DOHH2 (cell line): ENCODE data around the gene LTO1.

Experiments
- H3F3A ChIP-seq: fragments of 200-600 bp; sonication (generic), shearing (Covaris generic); 2 replicates; pipeline ENCODE4 v1.6.0; 2016; ENCODE audit warnings: antibody characterized with exemption, mild to moderate bottlenecking; ENCODE audit not compliant: control insufficient read depth, insufficient read depth
- H3K27ac ChIP-seq: fragments of 200-600 bp; sonication (generic); 2 replicates; pipeline ENCODE4 v1.5.1; 2014; ENCODE audit warnings: low read depth, mild to moderate bottlenecking, low read length, moderate library complexity
- H3K27me3 ChIP-seq: fragments of 200-600 bp; sonication (generic); 2 replicates; pipeline ENCODE4 v1.6.1; 2014; ENCODE audit warnings: mild to moderate bottlenecking, low read length, mixed read lengths; ENCODE audit not compliant: control insufficient read depth
- H3K36me3 ChIP-seq: fragments of 200-600 bp; sonication (generic); 2 replicates; pipeline ENCODE4 v1.6.1; 2014; ENCODE audit warnings: mild to moderate bottlenecking, low read length, moderate library complexity, mixed read lengths; ENCODE audit not compliant: control insufficient read depth
- H3K4me1 ChIP-seq: fragments of 200-600 bp; sonication (generic); 2 replicates; pipeline ENCODE4 v1.6.1; 2014; ENCODE audit warnings: mild to moderate bottlenecking, low read length, mixed read lengths; ENCODE audit not compliant: control insufficient read depth
- H3K4me2 ChIP-seq: fragments of 200-600 bp; sonication (generic); 2 replicates; pipeline ENCODE4 v1.6.0; 2014; ENCODE audit warnings: mild to moderate bottlenecking, low read length, moderate library complexity
- H3K4me3 ChIP-seq: fragments of 200-600 bp; sonication (generic); 2 replicates; pipeline ENCODE4 v1.5.1; 2014; ENCODE audit warnings: mild to moderate bottlenecking, low read length, mixed read lengths
- H3K79me2 ChIP-seq: fragments of 200-600 bp; sonication (generic); 2 replicates; pipeline ENCODE4 v1.6.1; 2014; ENCODE audit warnings: mild to moderate bottlenecking, low read length, mixed read lengths; ENCODE audit not compliant: control insufficient read depth
- H3K9me2 ChIP-seq: fragments of 200-600 bp; sonication (generic); replicated peaks from 2 replicates; pipeline ENCODE4 v1.6.1; 2014; ENCODE audit warnings: mild to moderate bottlenecking, low read length, mixed read lengths; ENCODE audit not compliant: control insufficient read depth
- H3K9me3 ChIP-seq: fragments of 200-600 bp; sonication (generic); 2 replicates; pipeline ENCODE4 v1.6.1; 2014; ENCODE audit warnings: antibody characterized with exemption, low read length, mixed read lengths; ENCODE audit not compliant: control insufficient read depth, insufficient read depth
- H4K20me1 ChIP-seq: fragments of 200-600 bp; sonication (generic); 2 replicates; pipeline ENCODE4 v1.6.0; 2014; ENCODE audit warnings: low read depth, mild to moderate bottlenecking, antibody characterized with exemption, low read length, moderate library complexity; ENCODE audit not compliant: control insufficient read depth, insufficient read depth
- CTCF ChIP-seq: fragments of 200-600 bp; sonication (generic); IDR thresholded peaks from one replicate; pipeline ENCODE4 v1.5.1; 2014; ENCODE audit warnings: antibody characterized with exemption, mild to moderate bottlenecking, low read depth, low read length; ENCODE audit not compliant: poor library complexity, severe bottlenecking
- EZH2phosphoT487 ChIP-seq: fragments of 200-600 bp; sonication (generic); IDR thresholded peaks from 2 replicates; pipeline ENCODE4 v1.6.1; 2017; ENCODE audit warnings: borderline replicate concordance, mild to moderate bottlenecking, antibody characterized with exemption, low read length, moderate library complexity, mixed read lengths

Gene LTO1

DNA sequence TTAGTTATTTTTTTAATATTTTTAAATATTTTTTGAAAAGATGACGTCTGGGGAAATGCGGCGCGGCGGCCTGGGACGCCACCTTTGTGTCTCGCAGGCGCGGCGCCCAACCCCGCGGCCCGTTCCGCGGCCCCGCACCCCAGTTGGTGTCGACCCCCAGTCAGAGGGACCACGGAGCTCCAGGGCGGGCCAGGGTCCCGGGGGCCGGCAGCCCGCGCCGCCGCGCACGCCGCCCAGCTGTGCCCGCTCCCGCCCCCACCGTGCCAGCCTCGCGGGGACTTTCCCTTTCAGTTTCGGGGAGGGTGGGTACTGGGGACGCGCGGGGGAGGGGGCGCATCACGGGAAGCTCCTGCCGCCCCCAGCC is 32.6 kb downstream of the LTO1 start:
- no peaks in the 10 kb centered on the region for H3F3A ChIP-seq
- peaks cover 44% of the 10 kb centered on the region for H3K27me3 ChIP-seq
- no peaks in the 10 kb centered on the region for H3K79me2 ChIP-seq
- H3K27ac ChIP-seq: no peak overlapping the region
- H3K4me2 ChIP-seq: peak overlapping the region; percentile 50
- H3K9me2 ChIP-seq: no peaks in the 10 kb centered on the region
- TF ChIP-seq EZH2phosphoT487 (no peak), CTCF (no peak)
- H3K36me3 ChIP-seq: no peaks in the 10 kb centered on the region
- H3K9me3 ChIP-seq: no peaks in the 10 kb centered on the region
- H3K4me3 ChIP-seq: peak overlapping the region; percentile 34
- no peaks in the 10 kb centered on the region for H4K20me1 ChIP-seq
- H3K4me1 ChIP-seq: peaks cover 6% of the 10 kb centered on the region

DNA sequence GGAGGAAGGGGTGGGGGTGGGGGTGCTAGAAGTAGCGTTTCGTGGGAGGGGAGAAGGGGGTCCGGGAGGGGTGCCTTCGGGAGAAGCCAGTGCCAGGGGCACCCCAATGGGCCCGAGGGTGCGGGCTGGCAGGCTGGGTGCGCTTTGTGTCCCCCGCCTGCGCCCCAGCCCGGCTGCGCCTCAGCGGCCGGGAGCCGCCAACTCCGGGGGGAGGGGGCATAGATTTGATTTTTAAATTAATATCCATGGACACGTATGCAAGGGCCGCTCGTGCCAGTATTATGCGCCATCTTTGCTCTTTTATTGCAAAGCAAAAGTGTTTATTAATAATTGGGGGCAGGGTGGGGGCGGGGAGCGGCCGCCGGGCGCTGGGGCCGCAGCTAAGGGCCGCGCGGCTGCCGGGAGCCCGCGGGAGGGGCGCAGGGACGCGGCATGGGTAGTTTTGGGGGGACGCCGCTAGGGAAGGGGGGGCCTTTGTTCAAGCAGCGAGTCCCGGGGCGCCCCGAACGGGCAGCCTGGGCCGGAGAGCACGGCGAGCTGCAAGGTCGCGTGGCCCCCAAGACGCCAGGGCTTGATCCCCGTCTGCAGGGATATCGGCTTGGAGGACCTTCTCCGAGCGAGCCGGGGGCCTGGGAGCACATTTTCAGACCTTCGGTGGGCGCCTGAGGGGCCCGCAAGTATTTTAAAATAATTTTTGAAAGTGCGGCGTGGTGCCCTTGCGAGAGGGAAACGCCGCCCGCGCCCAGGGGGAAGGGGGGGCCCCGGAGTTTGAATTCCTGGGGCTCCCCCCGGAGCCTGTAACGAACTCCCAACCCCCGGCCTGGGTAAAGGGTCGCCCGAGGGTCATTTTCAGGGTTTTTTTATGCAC is 33.2 kb downstream of the LTO1 start:
- no peaks in the 10 kb centered on the region for H3F3A ChIP-seq
- H3K4me1 ChIP-seq: peaks cover 6% of the 10 kb centered on the region
- no peaks in the 10 kb centered on the region for H4K20me1 ChIP-seq
- H3K4me2 ChIP-seq: no peak overlapping the region
- no peaks in the 10 kb centered on the region for H3K79me2 ChIP-seq
- TF ChIP-seq CTCF: no peak
- peak; percentile 21; the same call in 1 of the 2 replicates for TF ChIP-seq EZH2phosphoT487
- H3K4me3 ChIP-seq: no peak overlapping the region
- H3K27me3 ChIP-seq: peaks cover 44% of the 10 kb centered on the region
- no peak overlapping the region for H3K27ac ChIP-seq
- no peaks in the 10 kb centered on the region for H3K9me2 ChIP-seq
- no peaks in the 10 kb centered on the region for H3K9me3 ChIP-seq
- H3K36me3 ChIP-seq: no peaks in the 10 kb centered on the region

DNA sequence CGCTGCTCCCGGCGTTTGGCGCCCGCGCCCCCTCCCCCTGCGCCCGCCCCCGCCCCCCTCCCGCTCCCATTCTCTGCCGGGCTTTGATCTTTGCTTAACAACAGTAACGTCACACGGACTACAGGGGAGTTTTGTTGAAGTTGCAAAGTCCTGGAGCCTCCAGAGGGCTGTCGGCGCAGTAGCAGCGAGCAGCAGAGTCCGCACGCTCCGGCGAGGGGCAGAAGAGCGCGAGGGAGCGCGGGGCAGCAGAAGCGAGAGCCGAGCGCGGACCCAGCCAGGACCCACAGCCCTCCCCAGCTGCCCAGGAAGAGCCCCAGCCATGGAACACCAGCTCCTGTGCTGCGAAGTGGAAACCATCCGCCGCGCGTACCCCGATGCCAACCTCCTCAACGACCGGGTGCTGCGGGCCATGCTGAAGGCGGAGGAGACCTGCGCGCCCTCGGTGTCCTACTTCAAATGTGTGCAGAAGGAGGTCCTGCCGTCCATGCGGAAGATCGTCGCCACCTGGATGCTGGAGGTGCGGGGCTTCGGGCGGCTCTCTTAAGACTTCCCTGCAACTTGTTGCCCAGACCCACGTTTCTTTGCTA is 34.1 kb downstream of the LTO1 start, which contains the start of gene CCND1:
TSS of gene CCND1 (plus strand) at position 162 of the 587 bp plus-strand sequence. CDS start at position 320, 158 bp downstream.
- H3K27me3 ChIP-seq: peaks cover 44% of the 10 kb centered on the region
- H4K20me1 ChIP-seq: no peaks in the 10 kb centered on the region
- no peaks in the 10 kb centered on the region for H3K79me2 ChIP-seq

More for the DNA sequence above, 34.1 kb downstream of the LTO1 start, which contains the start of gene CCND1:
- no peaks in the 10 kb centered on the region for H3K9me3 ChIP-seq
- H3K4me1 ChIP-seq: peaks cover 6% of the 10 kb centered on the region
- H3F3A ChIP-seq: no peaks in the 10 kb centered on the region
- H3K9me2 ChIP-seq: no peaks in the 10 kb centered on the region
- H3K4me3 ChIP-seq: no peak within 1 kb of the TSS
- no peaks in the 10 kb centered on the region for H3K36me3 ChIP-seq
- H3K27ac ChIP-seq: no peak within 1 kb of the TSS
- H3K4me2 ChIP-seq: no peak within 1 kb of the TSS
- TF ChIP-seq CTCF: no peak
- 0 out of 2 replicates have a peak, but pooled peaks have one; percentile 6 for TF ChIP-seq EZH2phosphoT487
